Suppressor macrophage treated with lipopolysaccharide for 1 hour (primary cell): Measurements from ENCODE around the gene OR52E1.

Experiments
- DNase-seq, 3 donors: peaks; one replicate each; pipeline ENCODE4 v3.0.0-alpha.2; 2020 to 2022

OR52E1 gene

DNA sequence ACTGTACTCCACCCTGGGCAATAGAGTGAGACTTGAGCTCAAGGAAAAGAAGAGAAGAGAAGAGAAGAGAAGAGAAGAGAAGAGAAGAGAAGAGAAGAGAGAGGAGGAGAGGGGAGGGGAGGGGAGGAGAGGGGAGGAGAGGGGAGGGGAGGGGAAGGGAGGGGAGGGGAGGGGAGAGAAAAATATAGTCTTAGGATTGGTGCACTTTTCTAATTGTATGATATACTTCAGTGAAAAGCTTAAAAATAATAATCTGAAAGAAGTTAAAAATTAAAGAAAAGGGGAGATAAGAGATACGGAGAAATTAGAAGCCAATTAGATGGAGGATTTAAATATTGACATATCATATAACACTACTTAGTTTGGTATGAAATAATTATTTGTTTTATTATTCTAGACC is 49.5 kb downstream of the OR52E1 start:
- DNase-seq = no peak
